GM12864 (cell line): ENCODE results near the gene AIG1.

Experiments
- DNase-seq: peaks from one replicate; pipeline ENCODE4 v3.0.0-alpha.2; 2011; ENCODE audit warnings: low read depth
- H3K4me3 ChIP-seq: 2 replicates; pipeline ENCODE4 v1.5.1; 2011; ENCODE audit warnings: mild to moderate bottlenecking, low read depth, low read length, control low read depth
- TF ChIP-seq, protein P1 (sequence below): IDR thresholded peaks from 2 replicates; pipeline ENCODE4 v1.5.1; 2011; ENCODE audit warnings: low read depth, mild to moderate bottlenecking, moderate library complexity, low read length, control low read depth, inconsistent platforms; ENCODE audit errors: missing control alignments

AIG1 gene

DNA sequence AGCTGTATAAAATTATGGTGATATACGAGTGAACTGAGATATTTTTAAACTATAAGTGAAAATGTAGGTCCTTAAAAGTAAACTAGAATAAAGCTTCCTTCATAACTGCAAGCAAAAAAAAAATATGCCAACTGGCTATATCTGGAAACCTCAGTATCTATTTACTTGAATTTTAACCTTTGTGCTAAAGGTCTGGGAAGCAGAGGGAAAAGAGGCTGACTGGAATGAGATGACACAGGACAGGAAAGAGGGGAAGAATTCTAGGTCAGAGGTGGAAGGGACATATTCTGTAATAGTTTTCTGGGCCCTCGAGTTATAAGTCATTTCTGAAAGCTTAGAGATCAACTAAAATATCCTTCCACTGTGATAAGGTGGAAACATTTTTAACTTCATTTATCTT, 46.8 kb downstream of the AIG1 start:
- TF ChIP-seq, protein P1, sequence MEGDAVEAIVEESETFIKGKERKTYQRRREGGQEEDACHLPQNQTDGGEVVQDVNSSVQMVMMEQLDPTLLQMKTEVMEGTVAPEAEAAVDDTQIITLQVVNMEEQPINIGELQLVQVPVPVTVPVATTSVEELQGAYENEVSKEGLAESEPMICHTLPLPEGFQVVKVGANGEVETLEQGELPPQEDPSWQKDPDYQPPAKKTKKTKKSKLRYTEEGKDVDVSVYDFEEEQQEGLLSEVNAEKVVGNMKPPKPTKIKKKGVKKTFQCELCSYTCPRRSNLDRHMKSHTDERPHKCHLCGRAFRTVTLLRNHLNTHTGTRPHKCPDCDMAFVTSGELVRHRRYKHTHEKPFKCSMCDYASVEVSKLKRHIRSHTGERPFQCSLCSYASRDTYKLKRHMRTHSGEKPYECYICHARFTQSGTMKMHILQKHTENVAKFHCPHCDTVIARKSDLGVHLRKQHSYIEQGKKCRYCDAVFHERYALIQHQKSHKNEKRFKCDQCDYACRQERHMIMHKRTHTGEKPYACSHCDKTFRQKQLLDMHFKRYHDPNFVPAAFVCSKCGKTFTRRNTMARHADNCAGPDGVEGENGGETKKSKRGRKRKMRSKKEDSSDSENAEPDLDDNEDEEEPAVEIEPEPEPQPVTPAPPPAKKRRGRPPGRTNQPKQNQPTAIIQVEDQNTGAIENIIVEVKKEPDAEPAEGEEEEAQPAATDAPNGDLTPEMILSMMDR, result no peak
- H3K4me3 ChIP-seq, result no peak overlapping the region
- no peak for DNase-seq

DNA sequence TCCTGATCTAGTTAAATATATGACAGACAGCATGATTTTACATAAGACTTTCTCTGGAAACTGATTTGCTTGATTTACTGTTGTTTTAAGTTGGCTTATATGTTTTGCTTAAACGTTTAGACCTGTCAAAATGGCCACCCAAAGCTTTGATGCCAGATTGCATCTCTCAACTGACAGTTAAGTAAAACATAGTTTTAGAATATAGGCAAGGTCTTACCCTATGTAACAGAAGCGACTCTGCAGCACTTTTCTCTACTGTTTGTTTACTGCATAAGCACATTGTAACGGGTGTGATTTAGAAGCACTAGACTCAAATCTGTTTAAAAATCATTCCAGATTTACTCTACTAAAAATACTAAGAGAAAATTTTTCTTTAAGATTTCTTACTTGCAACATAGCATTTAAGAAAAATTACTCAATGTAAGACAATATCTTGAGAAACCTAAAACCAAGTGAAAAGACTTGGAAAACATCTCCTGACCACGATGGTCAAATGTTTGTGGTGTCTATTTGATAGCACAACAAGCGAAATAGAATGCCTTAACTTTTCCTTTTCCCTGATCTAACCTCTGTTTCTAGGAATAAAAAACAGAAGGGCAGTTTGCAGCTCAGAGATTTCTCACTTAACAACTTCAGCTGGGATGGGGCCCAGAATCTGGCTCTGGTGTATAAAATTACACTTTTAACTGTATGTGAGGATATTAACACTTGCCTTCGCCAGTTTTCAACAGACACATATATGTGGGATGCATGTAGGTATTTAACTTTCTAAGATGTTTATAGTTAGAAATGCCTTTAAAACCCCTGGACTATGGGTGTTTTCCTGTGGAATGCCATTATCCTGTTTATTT, 47.4 kb downstream of the AIG1 start:
- TF ChIP-seq, protein P1, result no peak
- no peak for DNase-seq
- no peak overlapping the region for H3K4me3 ChIP-seq

DNA sequence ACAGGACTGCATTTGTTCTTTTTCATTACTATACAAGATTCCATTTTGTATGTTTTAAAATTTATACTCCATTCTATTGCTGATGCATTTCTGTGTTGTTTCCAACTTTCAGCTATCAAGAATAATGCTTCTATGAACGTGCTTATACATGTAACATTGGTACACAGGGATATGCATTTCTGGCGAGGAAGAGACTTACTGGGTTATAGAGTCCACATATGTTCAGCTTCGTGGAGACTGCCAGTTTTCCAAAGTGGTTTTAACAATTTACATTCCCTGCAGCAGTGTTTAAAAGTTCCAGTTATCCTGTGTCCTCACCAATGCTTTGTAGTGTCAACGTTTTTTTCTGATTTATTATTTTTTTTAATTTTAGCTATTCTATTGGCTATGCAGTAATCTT, 48.5 kb downstream of the AIG1 start:
- no peak overlapping the region for H3K4me3 ChIP-seq
- TF ChIP-seq, protein P1, result no peak
- no peak for DNase-seq

DNA sequence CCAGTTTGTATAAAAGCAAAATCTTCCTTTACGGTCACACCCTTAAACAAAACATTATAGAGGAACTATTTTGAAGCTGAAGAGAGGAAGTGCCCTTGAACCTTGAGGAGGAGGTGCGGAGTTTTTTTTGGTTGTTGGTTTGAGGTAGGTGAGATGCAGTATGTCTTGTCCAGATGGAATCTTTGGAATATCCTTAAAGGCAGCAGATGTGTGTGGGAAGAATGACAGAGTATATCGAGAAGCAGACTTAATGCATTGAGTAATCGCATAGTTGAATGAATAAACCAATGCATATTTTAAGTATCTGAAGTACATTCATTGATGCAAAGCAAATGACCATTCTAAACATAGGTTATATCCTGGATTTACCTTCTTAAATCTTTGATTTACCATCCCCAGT, 49.9 kb downstream of the AIG1 start:
- TF ChIP-seq, protein P1, result no peak
- DNase-seq, result no peak
- no peak overlapping the region for H3K4me3 ChIP-seq

DNA sequence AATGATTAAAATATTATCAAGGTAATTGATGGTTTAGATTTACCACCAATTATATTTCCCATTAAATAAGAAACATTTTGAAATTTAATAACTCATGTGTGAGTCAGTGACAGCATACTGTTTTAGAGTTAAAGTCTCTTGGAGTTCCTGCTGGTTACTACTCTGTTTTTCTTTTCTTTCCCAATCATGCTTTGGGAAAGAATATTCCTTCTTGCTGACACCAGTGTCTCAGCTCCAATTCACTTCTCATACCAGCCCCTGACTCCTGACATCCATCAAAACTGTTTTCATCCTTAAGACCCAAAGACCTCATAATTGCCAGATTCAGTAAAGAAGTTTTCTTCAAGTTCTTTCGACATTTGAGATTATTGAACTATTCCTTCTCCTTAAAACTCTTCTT, 50.3 kb downstream of the AIG1 start:
- no peak for DNase-seq
- H3K4me3 ChIP-seq, result no peak overlapping the region
- TF ChIP-seq, protein P1, result no peak

DNA sequence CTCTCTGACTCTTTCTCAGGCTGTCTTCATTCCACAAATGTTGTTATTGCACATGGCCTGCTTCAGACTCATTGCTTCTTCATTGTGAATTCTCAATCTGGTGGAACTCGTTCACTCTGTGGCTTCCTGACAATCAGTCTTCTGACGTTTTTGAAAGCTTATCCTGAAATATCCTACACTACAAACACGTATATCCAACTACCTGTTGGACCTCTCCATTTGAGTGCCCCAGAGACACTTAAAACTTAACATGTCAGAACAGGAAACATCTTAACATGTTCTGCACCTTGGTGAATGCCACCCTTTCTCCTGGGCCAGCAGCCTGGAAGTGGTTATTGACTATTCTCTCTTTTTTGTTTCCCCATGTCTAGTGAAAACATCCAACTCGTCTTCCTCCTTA, 50.8 kb downstream of the AIG1 start:
- TF ChIP-seq, protein P1, result no peak
- no peak overlapping the region for H3K4me3 ChIP-seq
- DNase-seq, result no peak
